22Rv1 (cell line): Measurements from ENCODE around the gene MOB1A.

Experiments used
- CTCF ChIP-seq: fragments of 450-650 bp; IDR thresholded peaks from 2 replicates; pipeline ENCODE4 v1.5.1; 2017; ENCODE audit warnings: mild to moderate bottlenecking
- ZFX ChIP-seq: fragments of 450-650 bp; IDR thresholded peaks from 2 replicates; pipeline ENCODE4 v1.6.1; 2017; ENCODE audit warnings: antibody characterized with exemption, borderline replicate concordance

- TF ChIP-seq CTCF = no peak
- TF ChIP-seq ZFX = no peak
Measured at GRCh38 chr2:74201596-74201995, 22.9 kb upstream of the MOB1A start.
